Erythroblast (primary cell): ENCODE data around the gene MAN1A2.

ENCODE experiments used
- DNase-seq, 2 experiments: peaks; one replicate each; lab custom pipeline; 2025; lab: John Stamatoyannopoulos, UW
- GATA1 ChIP-seq: IDR thresholded peaks from 2 replicates; pipeline ENCODE4 v1.6.1; 2011; ENCODE audit warnings: low read depth, mild to moderate bottlenecking, control low read depth, low read length, moderate library complexity
- POLR2A ChIP-seq: IDR thresholded peaks from 2 replicates; pipeline ENCODE4 v1.6.1; 2011; ENCODE audit warnings: mild to moderate bottlenecking, low read length

MAN1A2 gene

DNA sequence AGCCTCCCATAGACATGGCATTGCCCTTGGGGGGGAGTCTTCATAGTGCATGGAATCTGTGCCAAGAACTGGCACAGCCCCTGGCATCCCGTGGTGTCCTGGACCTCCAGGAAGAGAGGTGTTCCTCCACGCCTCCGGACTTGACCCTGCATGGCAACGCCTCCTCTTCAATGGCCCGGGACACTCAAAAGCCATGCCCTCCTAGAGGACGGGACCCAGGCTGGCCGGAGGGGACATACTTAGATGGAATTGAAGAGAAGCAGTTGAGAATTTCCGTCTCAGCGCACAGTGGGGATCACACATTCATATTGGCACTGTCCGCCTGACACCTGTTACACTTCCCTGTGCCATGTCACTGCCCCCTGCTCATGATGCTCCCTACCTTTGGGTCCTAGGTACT lies 200.2 kb downstream of the MAN1A2 start:
- TF ChIP-seq POLR2A (no peak), GATA1 (no peak)
- DNase-seq = no peak

DNA sequence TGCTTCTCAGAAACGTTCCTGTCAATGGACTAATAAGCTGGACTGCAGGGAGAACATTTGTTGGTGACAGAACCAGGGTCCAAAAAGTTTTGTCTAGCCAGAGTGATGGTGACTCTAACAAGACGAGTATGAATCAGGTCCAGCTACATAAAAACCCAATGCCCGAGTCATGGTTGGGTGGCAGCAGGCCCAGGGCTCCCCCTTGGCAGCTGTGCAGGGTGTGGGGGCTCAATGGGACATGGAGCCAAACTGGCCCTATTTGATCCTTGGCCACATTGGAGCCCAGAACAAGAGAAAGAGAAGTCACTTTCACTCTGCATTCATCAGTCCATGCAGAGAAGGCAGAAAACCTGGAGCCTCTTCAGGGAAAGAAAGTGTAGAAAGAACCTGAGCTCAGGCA lies 200.7 kb downstream of the MAN1A2 start:
- no peak for DNase-seq
- no peak for TF ChIP-seq POLR2A
- TF ChIP-seq GATA1 = no peak

DNA sequence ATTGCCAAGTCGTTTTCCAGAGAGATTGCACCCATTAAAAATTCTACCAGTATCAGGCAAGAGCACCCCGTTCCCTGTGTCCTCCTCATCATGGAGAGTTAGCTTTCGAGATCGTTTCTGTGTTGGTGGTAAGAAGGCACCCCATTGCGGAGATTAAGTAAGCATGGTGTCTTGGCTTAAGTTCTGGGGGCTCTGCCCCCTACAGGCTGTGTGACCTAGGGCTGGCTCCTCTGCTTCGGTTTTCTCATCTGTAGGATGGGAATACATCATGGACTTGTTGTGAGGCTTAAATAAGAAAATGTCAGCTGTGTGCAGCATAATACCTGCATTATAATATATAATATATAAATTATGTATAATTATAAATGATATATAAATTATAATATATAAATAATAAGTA lies 201.8 kb downstream of the MAN1A2 start:
- no peak for DNase-seq
- TF ChIP-seq GATA1 (no peak), POLR2A (no peak)

DNA sequence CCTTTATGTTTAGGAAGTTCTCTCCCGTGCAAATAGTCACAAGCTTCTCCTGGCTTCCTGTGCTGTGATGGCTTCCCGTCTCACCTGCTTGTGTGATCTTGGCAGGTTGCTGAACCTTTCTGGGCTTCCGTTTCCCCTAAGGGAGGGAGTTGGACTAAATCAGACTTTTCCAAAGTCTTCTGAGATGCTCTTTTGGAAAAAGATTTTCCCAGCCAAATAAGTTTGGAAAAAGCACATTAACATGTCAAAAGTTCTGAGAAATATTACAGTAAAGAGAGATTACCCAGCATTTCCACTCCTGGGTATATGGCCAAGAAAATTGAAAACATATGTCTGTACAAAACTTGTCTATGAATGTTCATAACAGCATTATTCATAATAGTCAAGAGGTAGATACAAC lies 202.6 kb downstream of the MAN1A2 start:
- TF ChIP-seq POLR2A (no peak), GATA1 (no peak)
- DNase-seq = no peak

DNA sequence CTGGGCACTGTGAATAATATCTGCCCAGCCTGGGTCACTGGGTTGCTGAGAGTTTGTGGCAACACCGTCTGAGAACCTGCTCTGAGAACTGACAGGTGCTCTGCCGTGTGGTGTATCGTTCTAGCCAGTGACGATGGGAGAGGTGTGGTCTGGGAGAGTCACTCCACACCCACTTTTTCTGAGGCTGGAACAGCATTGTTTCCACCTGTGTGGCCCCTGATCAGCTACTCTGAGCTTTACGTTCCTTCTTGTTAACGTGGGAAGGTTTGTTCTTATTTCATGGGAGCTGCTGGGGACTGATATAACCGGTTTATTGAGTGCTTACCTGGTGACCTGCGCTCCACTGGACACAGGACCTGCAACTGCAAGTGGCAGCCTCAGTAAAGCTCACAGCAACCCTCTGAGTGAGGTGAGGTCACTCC lies 203.8 kb downstream of the MAN1A2 start:
- no peak for DNase-seq
- no peak for TF ChIP-seq POLR2A
- TF ChIP-seq GATA1 = no peak

DNA sequence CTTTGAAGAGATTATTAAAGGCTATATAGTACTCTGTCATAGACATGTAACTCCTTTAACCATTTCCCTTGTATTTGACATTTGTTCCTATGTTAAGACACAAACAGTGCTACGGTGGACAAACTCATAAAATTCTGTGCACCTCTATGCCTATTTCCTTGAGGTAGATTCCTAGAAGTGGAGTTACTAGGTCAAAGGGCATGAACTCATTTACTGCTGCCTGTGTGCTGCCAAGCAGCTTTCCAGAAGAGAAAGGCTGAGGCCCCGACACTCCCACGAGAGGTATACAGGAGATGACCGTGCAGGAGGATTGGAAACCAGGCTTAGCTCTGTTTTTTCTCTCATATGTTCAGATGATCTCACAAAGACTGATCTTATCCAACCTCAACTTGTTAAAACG lies 204.2 kb downstream of the MAN1A2 start:
- DNase-seq = no peak
- TF ChIP-seq GATA1 = no peak
- TF ChIP-seq POLR2A = no peak

DNA sequence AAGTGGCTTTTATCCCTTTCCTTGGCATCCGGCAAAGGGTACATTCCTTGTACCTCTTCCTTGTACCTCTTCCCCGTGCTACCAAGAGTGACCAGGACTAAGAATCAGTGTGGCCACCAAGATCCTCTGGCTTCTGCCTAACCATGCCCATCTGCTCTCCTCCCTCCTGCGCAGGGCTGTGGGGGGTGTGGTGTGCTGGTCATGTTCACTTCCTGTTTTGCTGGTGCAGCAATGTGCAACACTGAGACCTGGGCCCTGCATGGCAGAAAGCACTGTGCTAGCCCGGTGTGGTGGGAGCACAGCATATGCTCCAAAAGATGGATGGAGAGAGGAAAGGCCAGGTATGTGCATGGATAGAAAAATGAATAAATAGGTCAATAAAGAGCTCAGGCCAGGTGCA lies 205.3 kb downstream of the MAN1A2 start:
- DNase-seq = no peak

DNA sequence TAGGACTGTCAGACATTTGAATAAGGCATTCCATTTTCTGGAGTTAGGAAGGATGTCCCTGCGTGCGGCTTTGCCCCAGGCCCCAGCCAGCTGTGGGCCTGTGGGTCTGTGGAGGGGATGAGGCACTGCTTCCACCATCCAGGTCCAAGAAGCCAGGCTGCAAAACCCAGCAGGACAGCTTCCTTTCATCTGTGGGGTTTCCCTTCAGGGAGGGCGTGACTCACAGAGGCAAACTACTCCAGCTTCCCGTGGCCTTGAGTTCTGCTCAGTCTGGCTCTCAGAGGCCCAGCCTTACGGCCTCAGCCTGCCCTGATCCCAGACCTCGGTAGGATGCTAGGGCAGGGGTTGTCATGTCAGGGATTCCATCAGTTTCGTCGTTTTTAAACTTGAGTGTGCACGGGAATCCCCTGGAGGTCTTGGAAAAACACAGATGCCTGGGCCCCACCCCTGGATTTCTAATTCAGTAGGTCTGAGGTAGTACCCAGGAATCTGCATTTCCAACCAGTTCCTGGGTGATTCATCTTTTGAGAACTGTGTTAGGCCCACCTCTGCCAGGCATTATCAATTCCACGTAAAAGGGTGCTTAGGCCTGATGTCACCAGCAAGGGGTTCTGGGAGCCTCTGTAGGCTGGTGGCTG lies 206.3 kb downstream of the MAN1A2 start:
- no peak for TF ChIP-seq POLR2A
- TF ChIP-seq GATA1 = no peak
- DNase-seq = no peak

More for the DNA sequence above, 205.3 kb downstream of the MAN1A2 start:
- TF ChIP-seq POLR2A (no peak), GATA1 (no peak)

DNA sequence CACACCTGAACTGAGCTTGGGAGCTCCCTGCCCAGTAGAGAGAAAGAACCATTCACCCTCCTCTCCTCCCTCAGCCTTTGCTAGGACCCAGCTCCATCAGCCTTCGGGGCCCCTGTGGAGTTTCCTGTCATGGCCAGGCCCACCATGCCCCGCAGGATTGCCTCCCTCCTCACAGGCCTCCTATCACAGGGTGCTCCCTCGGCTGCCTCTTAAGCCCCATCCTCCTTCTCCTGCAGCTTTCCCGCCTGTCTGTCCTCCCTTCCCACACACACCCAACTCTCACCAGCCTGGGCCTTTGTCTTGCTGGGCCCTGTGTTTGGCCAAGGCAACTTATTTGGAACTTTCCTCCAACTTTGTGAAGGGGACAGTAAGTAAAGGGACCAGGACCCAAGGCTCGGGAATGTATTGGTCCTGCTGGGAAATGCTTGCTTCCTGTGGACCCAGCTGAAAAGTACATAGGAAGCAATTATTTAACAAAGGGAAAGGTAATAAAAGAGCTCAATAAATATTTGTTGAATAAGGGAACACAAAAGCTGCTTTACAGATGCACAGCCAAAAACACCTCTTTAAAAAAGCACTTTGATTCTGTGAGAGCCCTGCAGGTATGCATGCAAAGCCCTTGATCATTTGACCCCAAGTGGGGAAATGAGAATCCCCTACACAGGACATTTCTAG lies 207.0 kb downstream of the MAN1A2 start:
- TF ChIP-seq POLR2A = no peak
- no peak for DNase-seq

DNA sequence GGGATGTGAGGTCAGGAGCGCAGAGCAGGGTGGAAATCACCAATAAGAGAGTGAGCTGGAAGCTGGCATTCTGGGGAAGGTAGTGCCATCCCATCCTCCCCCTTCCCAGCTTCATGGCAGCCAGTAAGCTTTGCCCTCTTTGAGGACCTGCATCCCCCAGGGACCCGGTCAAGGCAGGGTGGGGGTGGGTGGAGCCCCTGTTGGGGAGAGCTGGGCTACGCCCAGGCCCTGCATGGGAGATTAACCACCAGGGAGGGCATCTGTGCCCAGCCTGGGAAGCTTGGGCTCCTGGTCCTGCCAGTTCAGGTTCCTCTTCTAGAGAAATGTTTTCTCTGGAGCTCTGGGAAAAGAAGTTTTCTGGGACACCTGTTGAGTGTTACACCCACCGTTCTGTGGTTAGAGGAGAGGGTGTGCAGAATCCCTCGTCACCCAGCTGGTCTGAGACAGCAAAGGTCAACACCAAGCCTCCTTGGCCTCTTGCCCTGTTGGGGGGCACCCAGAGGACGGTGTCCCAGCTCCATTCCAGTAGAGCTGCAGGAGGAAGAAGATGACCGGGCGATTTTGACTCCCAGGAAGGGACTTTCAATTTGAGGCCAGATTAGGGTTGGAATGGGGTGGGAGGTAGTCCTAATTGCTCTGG lies 208.5 kb downstream of the MAN1A2 start:
- no peak for TF ChIP-seq GATA1
- TF ChIP-seq POLR2A = no peak
- DNase-seq = no peak

DNA sequence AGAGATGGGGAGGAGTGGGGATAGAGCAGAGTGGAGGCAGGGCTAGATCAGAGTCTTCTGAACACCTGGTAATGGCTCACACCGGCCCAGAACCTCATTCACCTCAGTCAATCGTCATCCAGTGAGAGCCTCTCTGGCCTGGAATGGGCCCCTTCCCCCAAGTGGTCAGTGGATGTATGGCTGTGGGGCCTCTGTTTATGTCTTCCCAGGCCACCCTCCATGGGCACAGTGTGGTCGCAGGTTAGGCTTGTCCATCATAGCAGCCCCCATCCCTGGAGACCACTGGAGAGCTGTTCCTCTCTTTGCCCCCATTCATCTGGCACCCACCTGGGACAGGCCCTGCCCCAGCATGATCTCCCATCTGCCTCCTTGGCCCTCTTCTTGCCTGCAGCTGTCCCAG lies 209.0 kb downstream of the MAN1A2 start:
- no peak for DNase-seq
- no peak for TF ChIP-seq POLR2A
- no peak for TF ChIP-seq GATA1

DNA sequence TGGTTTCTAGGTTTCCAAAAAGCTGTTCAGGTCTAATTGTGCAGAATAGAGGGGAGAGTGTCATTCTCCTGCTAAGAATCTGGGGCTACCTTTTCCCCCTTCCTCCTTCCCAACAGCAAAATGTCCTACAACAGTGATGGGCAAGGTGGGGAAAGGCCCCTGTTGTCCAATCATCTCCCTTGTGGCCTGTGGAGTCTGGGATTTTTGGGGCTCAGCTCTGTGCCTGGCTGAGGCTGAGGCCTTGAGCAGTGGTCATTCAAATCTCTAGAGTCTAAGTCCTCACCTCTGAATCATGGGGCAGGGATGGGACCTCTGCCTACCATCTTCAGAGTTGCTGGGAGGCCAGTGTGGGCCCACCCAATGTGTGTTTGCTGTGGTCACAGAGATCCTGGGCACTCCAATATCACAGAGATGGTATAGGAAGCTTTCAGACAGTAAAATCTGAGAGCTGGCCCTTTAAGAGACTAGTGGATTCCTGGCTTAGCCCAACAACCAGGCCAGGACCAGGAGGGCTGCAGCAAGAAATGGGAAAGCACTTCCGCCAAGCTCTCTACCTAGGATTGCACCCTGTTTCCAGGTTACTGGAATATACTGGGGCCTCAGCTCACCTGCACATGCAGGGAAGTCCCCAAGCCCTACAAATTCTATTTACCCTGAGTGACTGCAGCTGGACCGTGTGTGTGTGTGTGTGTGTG lies 210.1 kb downstream of the MAN1A2 start:
- no peak for TF ChIP-seq GATA1
- no peak for TF ChIP-seq POLR2A
- DNase-seq = no peak

DNA sequence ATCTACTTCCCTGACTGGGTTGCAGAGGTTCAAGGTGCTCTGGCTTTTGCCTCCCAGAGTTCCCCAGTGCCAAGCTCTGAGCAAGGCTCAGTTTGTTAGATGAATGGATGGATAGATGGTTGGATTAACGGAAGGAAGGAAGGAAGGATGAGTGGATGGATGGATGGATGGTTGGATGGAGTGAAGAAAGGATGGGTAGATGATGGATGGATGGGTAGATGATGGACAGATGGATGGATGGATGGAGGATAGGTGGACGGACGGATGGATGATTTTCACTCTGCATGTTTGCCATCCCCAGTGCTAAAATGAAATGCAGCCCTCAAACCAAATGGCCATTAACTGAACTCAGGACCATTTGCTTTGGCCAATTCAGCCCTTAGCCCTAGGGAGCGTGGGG lies 211.2 kb downstream of the MAN1A2 start:
- TF ChIP-seq GATA1 = no peak
- no peak for TF ChIP-seq POLR2A
- DNase-seq = no peak
